OCI-LY3 (cell line): ENCODE results near the gene CLSTN1.

Experiments
- H2AFZ ChIP-seq: fragments of 200-600, 300-600 bp; shearing (Covaris generic); 2 replicates; pipeline ENCODE4 v1.6.0; 2014; ENCODE audit warnings: antibody characterized with exemption, low read depth, low read length
- H3K27ac ChIP-seq: fragments of 200-600, 300-600 bp; sonication (generic); 2 replicates; pipeline ENCODE4 v1.5.1; 2014; ENCODE audit warnings: mild to moderate bottlenecking, low read length, moderate library complexity, mixed read lengths
- H3K27me3 ChIP-seq: fragments of 200-600, 300-600 bp; sonication (generic); 2 replicates; pipeline ENCODE4 v1.6.1; 2014; ENCODE audit warnings: low read depth, low read length, mixed read lengths
- H3K36me3 ChIP-seq: fragments of 200-600, 300-600 bp; sonication (generic); replicated peaks from 2 replicates; pipeline ENCODE3; 2014; ENCODE audit warnings: low read depth, low read length, mixed read lengths
- H3K4me1 ChIP-seq: fragments of 300-600, 200-600 bp; sonication (generic); 2 replicates; pipeline ENCODE4 v1.6.1; 2014; ENCODE audit warnings: low read length, mixed read lengths
- H3K4me2 ChIP-seq: fragments of 200-600, 300-600 bp; sonication (generic); 2 replicates; pipeline ENCODE4 v1.6.1; 2014; ENCODE audit warnings: low read length, mixed read lengths
- H3K4me3 ChIP-seq: fragments of 300-600, 200-600 bp; sonication (generic); 2 replicates; pipeline ENCODE4 v1.5.1; 2014; ENCODE audit warnings: antibody characterized with exemption, mild to moderate bottlenecking, low read length, moderate library complexity
- H3K79me2 ChIP-seq: fragments of 300-600, 200-600 bp; shearing (Covaris generic); 2 replicates; pipeline ENCODE4 v1.6.1; 2014; ENCODE audit warnings: mild to moderate bottlenecking, low read length, mixed read lengths
- H3K9ac ChIP-seq: fragments of 300-600, 200-600 bp; shearing (Covaris generic); 2 replicates; pipeline ENCODE4 v1.6.0; 2014; ENCODE audit warnings: mild to moderate bottlenecking, low read length, moderate library complexity
- H3K9me3 ChIP-seq: fragments of 200-600, 300-600 bp; shearing (Covaris generic); 2 replicates; pipeline ENCODE4 v1.6.1; 2014; ENCODE audit warnings: low read length, mixed read lengths; ENCODE audit not compliant: insufficient read depth
- H4K20me1 ChIP-seq: fragments of 200-600, 300-600 bp; sonication (generic); 2 replicates; pipeline ENCODE4 v1.6.1; 2016; ENCODE audit warnings: low read length, mixed read lengths; ENCODE audit not compliant: insufficient read depth
- CTCF ChIP-seq: fragments of 200-600, 300-600 bp; sonication (generic); IDR thresholded peaks from 2 replicates; pipeline ENCODE4 v1.5.1; 2014; ENCODE audit warnings: antibody characterized with exemption, low read length, low read depth
- EZH2phosphoT487 ChIP-seq: fragments of 200-600 bp; shearing (Covaris generic); IDR thresholded peaks from 2 replicates; pipeline ENCODE4 v1.6.1; 2018; ENCODE audit warnings: antibody characterized with exemption, mixed run types, low read depth

CLSTN1 gene

GRCh38 chr1:9841460-9841859, 17.7 kb upstream of the CLSTN1 start:
- H3K4me2 ChIP-seq, result no peak overlapping the region
- H3K36me3 ChIP-seq, result no peaks in the 10 kb centered on the region
- no peak for TF ChIP-seq CTCF
- H3K27me3 ChIP-seq, result no peaks in the 10 kb centered on the region
- no peaks in the 10 kb centered on the region for H3K9me3 ChIP-seq
- no peaks in the 10 kb centered on the region for H3K79me2 ChIP-seq
- no peak overlapping the region for H2AFZ ChIP-seq
- H3K9ac ChIP-seq, result no peak overlapping the region
- H3K27ac ChIP-seq, result no peak overlapping the region
- H3K4me1 ChIP-seq, result no peaks in the 10 kb centered on the region
- H3K4me3 ChIP-seq, result no peak overlapping the region
- no peaks in the 10 kb centered on the region for H4K20me1 ChIP-seq

DNA sequence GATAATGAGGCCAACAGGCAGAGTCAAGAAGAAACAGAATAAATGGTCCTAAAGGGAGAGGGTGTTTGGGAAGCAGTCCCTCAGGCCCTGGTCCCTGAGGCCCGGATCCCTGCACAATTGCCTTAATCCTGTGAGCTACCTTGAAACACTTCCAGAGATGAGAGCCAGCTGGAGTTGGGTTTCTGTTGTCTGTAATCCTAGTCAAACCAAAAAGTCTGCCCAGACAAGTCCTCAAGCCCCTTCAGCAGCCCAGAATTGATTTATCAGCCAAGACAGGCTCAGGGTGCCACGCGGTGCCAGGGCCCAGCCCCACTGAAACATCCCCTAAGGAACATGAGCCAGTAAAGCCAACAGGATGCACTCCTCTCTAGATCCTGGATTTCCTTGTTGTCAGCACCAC, 16.4 kb upstream of the CLSTN1 start:
- no peak for TF ChIP-seq EZH2phosphoT487
- no peak for TF ChIP-seq CTCF
- Histone ChIP-seq H3K4me2 (no peak overlapping the region), H3K9me3 (no peaks in the 10 kb centered on the region), H3K36me3 (no peaks in the 10 kb centered on the region), H3K9ac (no peak overlapping the region), H3K4me1 (no peaks in the 10 kb centered on the region), H2AFZ (no peak overlapping the region), H3K4me3 (no peak overlapping the region), H3K79me2 (no peaks in the 10 kb centered on the region), H3K27ac (no peak overlapping the region), H4K20me1 (no peaks in the 10 kb centered on the region), H3K27me3 (no peaks in the 10 kb centered on the region)

DNA sequence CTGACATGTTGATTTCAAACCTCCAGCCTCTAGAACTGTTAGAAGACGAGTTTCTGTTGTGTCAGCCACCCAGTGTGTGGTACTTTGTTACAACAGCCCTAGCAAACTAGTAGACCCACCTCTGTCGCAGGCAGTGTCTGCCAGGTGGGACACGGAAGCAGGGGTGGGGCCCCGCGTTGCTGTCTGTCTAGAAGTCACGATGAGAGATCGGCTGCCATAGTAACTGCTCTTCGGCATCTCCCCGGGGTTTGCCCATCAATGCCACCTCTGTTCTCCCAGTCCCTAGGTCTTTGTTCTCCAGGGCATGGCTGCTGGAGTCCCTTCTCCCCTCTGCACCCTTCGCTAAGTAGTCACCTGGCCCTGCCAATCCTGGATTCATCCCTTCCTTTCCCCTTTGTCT, 15.2 kb upstream of the CLSTN1 start:
- Histone ChIP-seq H3K36me3 (no peaks in the 10 kb centered on the region), H3K27me3 (no peaks in the 10 kb centered on the region), H3K9me3 (no peaks in the 10 kb centered on the region), H3K9ac (no peak overlapping the region), H3K27ac (no peak overlapping the region), H4K20me1 (no peaks in the 10 kb centered on the region), H3K79me2 (no peaks in the 10 kb centered on the region), H3K4me2 (no peak overlapping the region), H3K4me3 (no peak overlapping the region), H3K4me1 (no peaks in the 10 kb centered on the region), H2AFZ (no peak overlapping the region)
- TF ChIP-seq CTCF (no peak), EZH2phosphoT487 (no peak)

DNA sequence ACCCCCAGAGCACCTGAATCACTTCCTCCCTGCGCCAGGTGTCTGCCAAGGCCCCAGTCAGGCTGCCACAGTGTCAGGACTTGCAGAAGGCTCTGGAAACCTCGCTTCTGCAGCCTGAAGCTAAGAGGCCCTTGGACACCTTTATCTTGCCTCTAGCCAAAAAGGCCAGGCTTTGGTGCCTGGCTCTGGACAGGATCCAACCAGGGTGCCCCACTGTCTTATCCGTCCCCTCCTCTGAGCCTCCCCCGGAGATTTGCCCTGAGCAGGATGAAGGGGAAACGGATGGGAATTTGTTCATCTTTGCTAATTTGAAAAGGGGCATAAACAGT, 12.8 kb upstream of the CLSTN1 start:
- Histone ChIP-seq H3K9ac (no peak overlapping the region), H3K4me3 (no peak overlapping the region), H4K20me1 (no peaks in the 10 kb centered on the region), H3K4me1 (no peaks in the 10 kb centered on the region), H3K27ac (no peak overlapping the region), H2AFZ (no peak overlapping the region), H3K27me3 (no peaks in the 10 kb centered on the region), H3K79me2 (no peaks in the 10 kb centered on the region), H3K9me3 (no peaks in the 10 kb centered on the region), H3K4me2 (no peak overlapping the region), H3K36me3 (no peaks in the 10 kb centered on the region)
- no peak for TF ChIP-seq CTCF
- TF ChIP-seq EZH2phosphoT487, result no peak
